HG03354 (cell line): ENCODE results near the gene TMEM200A.

ENCODE experiments used
- ATAC-seq: cut with Tn5 transposase; IDR thresholded peaks from one replicate; pipeline ENCODE4 v1.9.1; 2021; ENCODE audit warnings: mild to moderate bottlenecking; ENCODE audit not compliant: unreplicated experiment, poor library complexity, severe bottlenecking

Gene TMEM200A

GRCh38 chr6:130417951-130418350 is 52.1 kb downstream of the TMEM200A start:
- ATAC-seq: no peak

GRCh38 chr6:130420911-130421310 is 55.1 kb downstream of the TMEM200A start:
- no peak for ATAC-seq

DNA sequence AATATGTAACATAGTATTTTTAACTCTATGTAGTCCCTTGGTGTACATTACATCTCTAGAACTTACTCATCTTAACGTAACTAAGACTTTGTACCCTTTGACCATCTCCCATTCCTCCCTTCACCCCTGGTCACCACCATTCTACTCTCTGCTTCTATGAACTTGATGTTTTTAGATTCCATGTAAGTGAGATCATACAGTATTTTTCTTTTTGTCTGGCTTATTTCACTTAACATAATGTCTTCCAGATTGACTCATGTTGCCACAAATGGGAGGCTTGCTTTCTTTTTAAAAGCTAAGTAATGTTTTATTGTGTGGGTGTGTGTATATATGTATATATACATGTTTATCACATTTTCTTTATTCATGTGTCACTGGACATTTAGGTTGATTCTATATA is 55.8 kb downstream of the TMEM200A start:
- no peak for ATAC-seq

DNA sequence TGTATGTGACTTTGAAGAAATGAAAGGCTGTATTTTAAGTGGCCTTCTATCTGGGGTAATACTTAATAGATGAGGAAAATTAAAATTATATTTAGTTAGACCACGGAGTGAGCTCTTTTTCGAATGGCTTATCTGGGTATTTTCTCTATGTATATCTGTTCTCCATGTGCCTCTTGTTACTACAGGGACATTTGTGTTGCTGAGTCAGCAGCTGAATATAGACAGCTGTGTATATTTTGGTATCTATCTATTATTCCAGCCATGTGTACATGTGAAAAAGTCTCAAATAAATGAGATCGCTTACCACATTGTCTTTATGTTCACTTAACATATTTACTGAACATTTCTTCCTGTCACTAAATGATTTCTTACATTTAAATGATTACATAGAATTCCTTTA is 57.2 kb downstream of the TMEM200A start:
- no peak for ATAC-seq

GRCh38 chr6:130424710-130425109 is 58.9 kb downstream of the TMEM200A start:
- ATAC-seq: no peak

DNA sequence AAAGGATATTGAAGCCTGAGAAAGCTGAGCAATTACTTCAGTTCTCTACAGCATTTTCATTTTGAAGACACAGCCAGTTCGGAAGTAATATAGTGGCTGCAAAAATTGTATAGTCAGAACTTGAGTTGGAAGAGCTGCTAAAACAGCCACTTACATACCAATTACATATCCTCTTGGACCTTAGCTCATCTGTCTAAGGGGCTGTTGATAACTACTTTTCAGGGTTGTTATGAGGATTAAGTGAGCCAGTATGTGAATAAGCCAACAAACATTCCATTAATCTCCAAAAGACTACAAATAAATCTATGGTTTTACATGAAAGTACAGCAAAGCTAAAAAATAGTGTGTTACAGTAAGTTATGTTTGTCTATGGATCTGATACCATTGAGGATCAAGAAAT is 59.7 kb downstream of the TMEM200A start:
- ATAC-seq: no peak

DNA sequence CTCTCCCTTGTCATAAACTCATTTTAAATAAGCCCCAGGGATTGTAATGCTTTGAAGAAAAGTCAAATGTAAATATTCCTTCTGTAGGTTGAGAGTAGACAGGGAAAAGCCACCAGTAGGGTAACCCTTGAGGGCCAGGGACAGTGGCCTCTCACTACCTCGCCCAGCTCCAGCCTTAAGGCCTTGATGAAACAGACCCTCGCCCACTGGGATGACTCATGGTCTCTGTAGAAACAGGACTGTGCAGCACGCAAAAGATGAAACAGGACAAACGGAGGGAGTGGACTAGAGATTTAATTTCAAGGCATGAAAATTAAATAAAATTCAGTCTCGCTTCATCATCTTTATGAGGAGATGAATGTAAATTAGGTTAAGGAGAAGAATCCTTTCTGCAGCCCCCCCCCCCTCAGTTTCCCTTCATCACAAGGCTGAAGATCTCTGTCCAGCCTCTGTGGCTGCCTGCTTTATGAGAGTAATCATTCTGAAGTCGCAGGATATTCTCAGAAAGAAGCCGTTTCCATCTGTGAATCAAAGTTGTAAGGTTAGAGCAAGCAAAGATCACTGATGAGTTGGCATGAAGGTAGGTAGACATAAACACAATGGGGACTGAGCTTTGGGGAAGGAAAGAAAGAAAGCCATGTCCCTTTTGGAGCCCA is 60.4 kb downstream of the TMEM200A start:
- ATAC-seq: no peak

DNA sequence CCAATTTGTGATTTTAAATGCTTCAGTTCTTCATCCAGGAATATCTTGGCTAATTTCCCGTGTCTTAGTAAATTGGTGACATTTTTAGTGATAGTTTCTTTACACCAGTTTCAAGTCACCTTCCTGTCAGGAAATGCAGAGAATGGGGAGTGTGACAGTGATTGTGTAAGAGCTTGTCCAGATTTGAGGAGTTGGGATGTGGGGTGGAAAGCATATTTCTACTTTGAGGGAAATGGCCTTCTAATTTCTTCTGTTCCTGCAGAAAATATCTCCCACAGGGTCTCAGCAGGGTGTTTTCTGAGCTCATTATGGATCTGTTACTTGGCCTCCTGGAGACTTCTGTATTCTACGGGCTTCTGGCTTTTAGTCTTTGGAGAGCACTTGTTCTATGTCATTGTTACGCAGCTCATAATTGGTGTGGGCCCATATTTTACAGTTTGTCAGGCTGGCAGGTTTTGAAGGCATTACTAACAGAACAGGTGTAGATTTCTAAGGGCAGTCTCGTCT is 65.6 kb downstream of the TMEM200A start:
- no peak for ATAC-seq

GRCh38 chr6:130432838-130433237 is 67.0 kb downstream of the TMEM200A start:
- ATAC-seq: no peak

- ATAC-seq: no peak
These were observed 68.5 kb downstream of the TMEM200A start for GRCh38 chr6:130434174-130434873.

DNA sequence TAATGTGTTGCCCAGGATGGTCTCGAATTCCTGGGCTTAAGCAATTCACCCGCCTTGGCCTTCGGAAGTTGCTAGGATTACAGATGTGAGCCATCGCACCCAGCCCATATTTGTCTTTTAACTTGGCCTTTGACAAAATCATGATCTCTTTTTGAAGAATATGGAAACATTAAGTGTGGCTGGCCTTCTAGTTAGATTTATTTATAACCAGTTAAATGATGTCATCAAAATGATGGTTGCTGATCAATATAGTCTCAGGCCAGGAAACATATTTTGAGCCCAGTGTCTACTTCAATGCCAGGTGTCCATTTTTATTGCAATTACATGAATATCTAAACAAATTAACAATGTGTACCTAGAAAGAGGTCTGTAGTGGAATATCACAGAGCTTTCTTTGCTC is 69.4 kb downstream of the TMEM200A start:
- no peak for ATAC-seq

DNA sequence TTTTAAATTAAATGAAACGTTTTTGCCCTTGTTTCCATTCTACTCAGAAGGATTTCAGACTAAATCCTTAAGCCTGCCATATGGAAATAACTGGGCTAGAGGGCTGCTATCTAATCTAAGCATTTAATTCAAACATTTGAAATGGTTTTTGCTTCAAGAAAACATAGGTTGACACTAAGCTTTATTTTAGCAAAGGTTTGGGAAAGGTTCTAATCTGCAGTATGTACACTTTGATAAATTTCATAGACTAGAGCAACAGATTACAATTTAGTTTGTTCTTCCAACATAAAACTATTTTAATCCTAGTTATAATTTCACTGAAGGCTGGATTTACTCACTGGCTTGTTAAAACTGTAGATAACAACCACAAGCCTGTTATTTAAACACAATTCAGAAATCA is 72.1 kb downstream of the TMEM200A start:
- no peak for ATAC-seq

GRCh38 chr6:130447374-130447773 is 81.6 kb downstream of the TMEM200A start:
- ATAC-seq: no peak

GRCh38 chr6:130452336-130452735 is 86.5 kb downstream of the TMEM200A start:
- ATAC-seq: no peak

- ATAC-seq: no peak
These were observed 87.4 kb downstream of the TMEM200A start for GRCh38 chr6:130453230-130453629.

DNA sequence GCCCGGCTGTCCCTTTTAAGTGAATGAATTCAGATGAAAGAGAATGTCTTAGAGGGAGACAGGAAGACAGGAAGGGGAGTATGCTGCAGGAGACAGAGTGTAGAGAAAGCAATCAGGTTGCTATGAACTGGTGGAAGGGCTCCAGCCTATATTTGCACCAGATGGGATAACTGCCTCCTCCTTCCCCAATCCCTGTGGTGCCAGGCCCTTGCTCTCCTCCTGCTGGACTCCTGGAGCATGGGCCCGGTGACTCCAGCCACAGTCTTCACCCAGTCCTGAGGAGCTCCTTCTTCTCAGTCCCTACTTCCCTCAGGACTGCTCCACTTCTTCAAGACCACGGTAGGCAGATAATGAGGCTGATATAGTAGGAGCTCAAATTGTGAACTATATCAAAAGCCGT is 91.8 kb downstream of the TMEM200A start:
- no peak for ATAC-seq

- no peak for ATAC-seq
These were observed 93.5 kb downstream of the TMEM200A start for GRCh38 chr6:130459316-130459715.

- ATAC-seq: no peak
These were observed 95.1 kb downstream of the TMEM200A start for GRCh38 chr6:130460934-130461333.

DNA sequence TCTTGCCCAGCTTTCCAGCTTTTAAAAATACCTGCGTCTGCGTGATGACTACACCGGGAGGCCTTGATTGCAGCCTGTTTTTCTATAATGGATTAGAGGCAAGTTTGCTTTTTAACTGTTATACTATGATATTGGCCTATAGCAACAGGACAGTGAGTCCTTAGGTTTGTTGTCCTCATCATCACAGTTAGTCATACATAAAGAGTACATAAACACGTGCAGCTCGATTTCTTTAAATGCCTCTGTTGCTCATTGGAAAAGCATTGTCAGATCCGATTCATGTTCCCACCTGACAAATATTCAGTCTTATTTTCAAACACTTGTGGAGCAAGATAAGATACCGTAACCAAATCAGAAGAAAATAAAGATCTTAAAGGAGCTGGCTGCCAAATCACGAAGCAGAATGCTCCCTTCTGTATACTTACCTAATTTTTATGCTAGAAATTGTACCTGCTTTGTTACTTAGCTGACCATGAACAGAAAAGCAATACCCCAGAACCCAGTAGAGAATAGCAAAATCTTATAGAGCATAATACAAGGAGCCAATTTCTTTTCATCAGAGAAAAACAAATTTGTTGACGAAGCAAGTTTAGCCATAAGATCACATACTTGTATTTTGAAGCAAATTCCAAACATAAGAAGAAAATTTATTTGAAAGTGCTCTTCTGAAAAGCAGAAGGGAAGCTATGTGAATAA is 100.4 kb downstream of the TMEM200A start:
- no peak for ATAC-seq

DNA sequence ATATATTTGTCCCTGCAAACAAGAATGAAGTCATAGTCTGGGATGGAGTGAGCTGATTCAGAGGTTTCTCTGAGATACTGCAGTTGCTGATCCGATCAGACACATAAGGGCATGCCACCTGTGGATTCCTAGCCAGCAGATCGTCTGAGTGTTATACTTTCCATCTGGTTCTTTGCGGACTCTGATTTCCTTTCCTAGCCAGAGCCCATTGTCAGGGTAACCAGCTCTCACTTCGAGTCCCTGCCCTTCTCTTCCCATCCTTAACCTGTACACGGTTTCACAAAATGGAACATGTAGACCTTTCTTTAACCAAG is 100.9 kb downstream of the TMEM200A start:
- no peak for ATAC-seq
